ENCODE results near the gene HDAC7.
A peak's percentile ranks its signal among the peaks of the same experiment; 100 is the strongest.

Gene HDAC7

DNA sequence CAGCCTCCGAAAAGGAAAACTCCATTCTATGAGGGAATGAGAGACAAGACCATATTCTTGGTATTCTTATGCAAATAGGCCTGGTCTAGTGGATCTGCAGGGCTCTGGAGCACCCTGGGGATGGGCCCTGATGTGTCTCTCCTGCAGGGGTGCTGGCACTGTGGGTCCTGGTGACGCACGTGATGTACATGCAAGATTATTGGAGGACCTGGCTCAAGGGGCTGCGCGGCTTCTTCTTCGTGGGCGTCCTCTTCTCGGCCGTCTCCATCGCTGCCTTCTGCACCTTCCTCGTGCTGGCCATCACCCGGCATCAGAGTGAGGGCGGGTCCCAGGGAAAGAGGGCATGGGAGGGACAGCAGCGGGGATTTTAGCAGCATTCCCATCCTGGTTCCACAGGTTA lies 40.8 kb downstream of the HDAC7 start:
- no peak for DNase-seq (ENCODE audit: low read depth)

DNA sequence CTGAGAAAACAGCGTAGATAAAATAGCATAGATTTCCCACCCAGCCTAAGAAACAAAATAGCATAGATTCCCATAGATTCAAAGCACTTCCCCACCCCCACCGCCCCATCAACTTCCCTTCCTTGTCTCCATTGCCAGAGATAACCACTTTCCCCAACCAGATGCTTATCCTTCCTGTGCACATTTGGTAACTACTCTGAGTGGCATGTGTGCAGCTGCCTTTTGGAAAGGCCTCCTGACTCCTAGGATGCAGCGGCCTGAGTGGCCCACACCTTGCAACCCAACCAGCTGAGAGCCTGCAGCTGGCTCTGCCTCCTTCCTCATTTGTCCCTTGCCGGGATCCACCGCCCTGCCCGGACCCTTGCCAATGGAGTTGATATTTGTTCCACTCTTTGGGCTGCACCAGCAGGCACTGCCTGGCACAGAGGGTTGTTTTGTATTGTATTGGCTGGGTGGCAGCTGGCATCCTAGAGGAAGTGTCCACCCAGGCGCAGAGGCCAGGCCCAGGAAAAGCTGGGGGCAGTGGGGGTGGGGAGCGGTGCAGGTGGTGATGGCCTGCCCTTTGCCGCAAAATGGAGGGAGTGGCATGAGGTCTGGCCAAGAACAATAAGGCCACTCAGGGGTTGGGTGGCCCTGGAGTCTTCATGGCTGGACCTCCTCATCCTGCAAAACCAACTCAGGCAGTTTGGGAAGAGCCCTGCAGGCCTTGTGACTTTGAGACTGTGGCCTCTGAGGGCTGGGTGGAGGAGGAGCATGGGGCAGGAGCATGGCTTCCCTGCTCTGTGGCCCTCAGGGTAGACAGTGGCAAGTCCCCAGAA lies 41.8 kb downstream of the HDAC7 start:
- DNase-seq (ENCODE audit: low read depth): no peak

DNA sequence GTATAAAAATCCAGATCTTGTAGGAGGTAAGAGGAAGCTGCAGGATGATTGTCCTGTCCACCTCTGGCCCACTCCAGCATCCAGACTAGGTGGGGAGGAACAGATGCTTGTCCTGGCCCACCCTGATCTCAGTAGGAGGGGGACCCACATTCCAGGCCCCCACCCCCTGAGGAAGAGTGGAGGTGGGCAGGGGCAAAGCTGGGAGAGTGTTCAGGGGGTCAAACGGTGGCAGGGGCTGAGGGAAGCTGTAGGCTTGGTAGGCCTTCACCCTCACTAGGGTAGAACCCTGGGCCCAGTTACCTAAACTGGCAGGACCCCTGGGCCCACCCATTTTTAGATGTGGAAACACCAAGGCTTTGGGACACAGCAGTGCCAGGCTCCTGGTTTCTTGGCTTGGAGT lies 42.6 kb downstream of the HDAC7 start:
- DNase-seq (ENCODE audit: low read depth): no peak

DNA sequence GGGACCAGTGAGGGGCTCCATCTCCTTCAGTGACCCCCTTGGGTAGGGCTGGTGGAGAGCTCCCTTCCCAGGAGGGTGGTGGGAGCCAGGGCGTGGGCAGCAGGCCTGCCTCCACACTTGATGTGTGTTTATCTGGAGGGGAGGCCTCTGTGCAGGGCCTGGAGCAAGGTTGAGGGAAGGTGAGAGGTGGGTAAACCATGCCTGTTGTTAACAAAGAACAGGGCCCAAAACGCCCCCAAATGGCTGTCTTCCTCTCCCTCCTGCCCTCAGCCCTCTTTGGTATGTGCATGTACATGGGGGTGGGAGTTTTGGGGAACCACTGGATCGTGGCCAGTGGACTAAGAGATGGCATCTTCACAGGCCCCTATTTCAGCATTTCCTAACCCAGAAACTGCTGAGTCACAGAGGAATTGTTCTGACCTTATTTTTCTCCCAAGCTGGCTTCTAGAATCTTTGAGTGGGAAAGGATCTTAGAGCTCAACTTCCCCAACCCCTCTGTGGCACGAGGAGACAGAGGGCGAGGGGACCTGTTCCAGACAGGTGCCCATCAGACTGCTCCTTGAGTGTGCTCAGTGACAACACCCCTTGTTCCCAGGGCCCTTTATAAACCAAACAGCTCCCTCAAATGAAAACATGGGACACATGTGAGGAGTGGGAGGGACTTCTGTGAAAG lies 43.1 kb downstream of the HDAC7 start:
- no peak for DNase-seq (ENCODE audit: low read depth)

DNA sequence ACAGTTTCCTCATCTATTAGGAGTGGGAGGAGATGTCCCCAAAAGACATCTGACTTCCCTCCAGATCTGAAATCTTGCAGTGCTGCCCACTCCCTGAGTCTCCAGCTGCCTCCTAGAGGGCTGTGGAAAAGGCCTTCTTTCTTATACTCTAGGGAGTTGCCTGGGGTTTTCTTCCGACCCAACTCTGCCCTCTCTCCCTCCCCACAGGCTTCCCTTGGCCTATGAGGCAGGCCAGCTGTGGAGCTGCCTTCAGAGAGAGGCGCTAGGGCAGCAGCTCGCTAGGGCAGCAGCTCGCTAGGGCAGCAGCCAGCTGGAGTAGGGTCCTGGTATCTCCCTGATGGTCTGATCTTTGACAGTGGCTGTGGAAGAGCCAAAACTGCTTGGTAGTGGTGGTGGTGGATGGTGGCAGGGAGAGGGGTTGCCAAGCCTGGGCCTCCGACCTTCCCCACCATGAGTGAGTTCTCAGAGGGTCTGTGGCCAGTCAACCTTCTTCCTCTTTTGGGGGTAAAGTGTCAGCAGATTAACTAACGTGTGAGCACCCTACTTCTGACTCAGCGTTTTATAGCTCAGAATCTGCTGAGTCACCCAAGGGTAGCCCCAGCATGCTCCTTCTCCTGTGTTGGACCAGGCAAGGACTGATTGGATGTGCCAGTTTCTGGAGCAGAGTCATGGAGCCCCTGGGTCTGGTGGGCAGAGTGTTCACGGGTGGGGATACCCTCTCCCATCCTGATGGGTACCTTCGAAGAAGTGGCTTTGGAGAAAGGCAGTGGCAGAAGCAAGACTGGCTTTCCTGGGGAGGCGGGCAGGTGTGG lies 44.4 kb downstream of the HDAC7 start:
- DNase-seq (ENCODE audit: low read depth): no peak

DNA sequence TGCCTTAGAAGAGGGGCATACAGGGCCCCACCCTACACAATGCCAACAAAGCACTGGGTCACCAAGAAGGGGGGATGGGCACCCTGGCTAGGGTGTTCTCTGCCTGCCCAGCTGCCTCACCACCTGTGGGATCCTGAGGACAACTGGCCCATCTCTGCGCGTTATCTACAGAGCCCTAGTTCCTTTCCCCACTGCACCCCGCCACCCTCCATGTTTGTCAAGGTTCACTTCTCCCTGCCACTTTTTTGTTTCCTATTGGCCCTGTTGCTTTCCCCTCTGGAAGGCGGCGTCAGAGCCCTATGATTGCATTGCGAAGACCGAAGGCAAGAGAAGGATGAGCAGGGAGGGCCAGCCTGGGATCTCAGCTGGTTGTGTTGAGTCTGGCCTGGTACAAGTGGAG lies 45.0 kb downstream of the HDAC7 start:
- no peak for DNase-seq (ENCODE audit: low read depth)

DNA sequence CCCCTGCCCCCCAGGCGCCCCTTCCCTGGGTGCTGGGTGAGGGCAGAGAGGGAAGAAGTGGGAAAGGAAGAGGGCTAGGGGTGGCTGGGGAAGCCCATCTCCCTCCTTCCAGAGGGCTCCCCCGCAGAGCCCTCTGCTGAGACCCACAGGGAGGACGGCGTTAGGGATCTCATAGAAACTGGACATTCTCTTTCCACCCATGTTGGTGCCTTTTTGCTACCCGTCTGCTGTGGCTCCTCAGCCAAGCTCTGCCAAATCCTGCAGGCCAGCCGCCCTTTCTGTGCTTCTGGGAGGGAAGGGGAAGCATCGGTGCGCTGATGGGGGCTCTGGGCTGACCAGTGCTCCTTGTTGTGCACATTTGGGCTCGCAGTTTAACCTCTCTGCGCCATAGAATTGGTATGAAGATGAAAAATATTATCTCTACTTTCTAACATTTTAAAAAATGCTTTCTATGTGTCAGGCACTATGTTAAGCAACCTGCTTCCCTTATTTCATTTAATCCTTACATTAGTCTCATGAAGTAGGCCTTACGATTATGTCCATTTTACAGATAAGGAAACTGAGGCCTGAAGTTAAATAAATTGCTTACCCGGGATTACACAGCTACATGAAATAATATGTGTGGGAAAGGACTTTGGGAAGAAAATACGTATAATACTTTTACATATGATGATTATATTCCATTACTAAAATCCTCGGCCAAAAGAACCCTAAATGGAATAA lies 45.7 kb downstream of the HDAC7 start:
- no peak for DNase-seq (ENCODE audit: low read depth)

DNA sequence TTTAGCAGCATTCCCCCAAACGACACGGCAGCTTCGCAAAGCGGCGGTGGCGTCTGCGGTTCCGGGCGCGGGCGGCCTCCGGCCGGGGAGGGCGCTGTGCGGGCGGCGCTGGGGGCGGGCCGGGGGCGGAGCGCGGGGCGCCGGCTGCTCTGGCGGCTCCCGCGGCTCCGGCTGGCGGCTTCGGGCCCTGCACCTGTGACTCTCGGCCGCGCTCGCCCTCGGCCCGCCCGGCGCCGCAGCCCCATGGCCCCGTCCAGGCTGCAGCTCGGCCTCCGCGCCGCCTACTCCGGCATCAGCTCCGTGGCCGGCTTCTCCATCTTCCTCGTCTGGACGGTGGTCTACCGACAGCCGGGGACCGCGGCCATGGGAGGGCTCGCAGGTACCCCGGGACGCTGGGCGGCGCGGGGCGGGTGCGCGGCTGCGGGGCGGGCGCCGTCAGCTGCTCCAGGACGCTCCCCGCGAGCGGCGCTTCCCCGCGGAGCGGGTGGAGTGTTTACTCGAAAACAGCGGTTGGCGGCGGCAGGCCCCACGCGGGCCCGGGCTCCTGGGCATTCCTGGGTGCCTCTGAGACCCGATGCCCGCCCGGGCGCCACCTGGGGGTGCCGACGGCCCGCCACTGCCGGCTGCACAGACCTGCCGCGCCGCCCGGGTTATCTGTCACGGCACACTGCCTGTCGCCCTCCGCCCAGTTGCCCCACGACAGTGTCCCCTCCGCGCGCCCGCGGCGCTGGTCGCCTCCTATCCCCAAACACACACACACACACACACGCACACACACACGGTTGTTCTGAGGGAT lies 46.4 kb downstream of the HDAC7 start, which contains the start of gene SLC48A1:
Gene SLC48A1, plus strand, starts transcription at position 177 of the 796 bp plus-strand sequence. Its CDS starts 67 bp downstream, at position 244.
- peak; percentile 52 for DNase-seq (ENCODE audit: low read depth)

DNA sequence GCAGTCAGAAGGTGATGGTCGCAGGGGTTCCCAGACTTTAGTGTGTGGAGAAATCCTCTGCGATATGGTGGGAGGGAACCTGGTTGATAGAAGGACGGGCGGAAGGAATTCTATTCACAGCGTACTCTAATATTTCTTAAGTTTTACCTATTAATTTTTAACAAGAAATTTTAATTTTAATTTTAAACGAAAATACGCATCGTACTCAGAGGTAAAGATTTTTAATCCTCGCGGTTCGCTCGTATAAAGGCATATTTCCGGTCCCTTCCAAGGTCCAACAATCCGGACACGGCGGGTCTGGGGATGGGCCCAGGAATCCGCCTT lies 47.0 kb downstream of the HDAC7 start:
- DNase-seq (ENCODE audit: low read depth): no peak

DNA sequence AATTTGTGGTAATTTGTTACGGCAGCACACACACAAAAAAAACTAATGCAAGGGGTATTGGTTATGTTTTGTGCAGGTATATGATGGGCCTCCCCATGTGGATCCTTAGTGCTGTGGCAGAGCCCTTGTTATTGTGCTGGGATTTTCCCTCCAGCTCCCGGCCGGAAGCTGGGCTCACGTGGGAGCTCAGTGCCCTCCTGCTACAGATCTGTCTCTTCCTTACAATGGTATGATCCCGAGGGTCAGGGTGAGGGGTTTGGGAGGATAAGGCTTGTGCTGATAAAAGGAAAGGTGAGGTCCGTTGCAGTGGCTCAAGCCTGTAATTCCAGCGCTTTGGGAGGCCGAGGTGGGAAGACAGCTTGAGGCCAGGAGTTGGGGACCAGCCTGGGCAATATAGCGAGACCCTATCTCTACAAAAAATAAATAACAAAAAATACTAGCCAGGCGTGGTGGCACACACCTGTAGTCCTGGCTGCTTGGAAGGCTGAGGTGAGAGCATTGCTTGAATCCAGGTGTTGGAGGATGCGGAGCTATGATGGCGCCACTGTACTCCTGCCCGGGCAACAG lies 47.5 kb downstream of the HDAC7 start:
- no peak for DNase-seq (ENCODE audit: low read depth)

DNA sequence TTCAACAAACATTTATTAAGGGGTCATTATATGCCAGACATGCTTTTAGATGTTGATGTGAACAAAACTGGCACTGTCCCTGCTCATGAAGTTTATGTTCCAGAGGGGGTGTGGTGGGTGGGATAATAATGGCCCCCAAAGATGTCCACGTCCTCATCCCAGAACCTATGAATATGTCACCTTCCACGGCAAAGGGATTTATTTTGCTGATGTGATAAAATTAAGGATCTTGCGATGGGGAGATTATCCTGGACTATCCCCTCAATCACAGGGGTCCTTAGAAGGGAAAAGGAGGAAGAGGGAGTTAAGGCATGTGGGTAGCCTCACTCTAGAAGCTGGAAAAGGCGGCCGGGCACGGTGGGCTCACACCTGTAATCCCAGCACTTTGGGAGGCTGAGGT lies 48.4 kb downstream of the HDAC7 start:
- no peak for DNase-seq (ENCODE audit: low read depth)

DNA sequence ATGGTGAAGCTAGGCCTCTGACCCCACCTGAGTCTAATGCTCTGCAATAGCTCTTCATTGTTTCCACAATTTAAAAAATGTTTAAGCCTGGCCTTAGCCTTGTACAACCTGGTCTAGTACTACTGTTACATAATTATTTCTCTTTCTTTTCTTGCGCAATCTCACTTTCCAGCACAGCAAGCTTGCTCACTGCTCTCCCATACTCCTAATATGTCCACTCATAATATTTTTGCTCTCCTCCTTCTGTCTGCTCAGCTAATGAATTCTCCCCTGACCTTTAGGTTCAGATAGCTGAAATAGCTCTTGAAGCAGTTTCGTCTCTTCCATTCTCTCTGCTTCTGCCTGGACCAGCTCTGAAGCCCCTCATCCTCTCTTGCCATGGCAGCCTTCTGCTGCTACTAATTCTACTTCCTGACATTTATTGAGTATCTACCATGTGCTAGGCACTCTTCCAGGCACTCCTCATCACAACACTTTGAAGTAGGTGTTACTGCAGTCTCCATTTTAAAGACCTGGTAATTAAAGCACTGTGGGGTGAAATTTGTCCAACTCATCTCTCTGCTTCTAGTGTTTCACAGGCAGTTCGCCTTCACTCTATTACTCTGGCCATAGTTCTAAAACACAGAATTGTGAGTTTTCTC lies 49.5 kb downstream of the HDAC7 start:
- DNase-seq (ENCODE audit: low read depth): no peak

DNA sequence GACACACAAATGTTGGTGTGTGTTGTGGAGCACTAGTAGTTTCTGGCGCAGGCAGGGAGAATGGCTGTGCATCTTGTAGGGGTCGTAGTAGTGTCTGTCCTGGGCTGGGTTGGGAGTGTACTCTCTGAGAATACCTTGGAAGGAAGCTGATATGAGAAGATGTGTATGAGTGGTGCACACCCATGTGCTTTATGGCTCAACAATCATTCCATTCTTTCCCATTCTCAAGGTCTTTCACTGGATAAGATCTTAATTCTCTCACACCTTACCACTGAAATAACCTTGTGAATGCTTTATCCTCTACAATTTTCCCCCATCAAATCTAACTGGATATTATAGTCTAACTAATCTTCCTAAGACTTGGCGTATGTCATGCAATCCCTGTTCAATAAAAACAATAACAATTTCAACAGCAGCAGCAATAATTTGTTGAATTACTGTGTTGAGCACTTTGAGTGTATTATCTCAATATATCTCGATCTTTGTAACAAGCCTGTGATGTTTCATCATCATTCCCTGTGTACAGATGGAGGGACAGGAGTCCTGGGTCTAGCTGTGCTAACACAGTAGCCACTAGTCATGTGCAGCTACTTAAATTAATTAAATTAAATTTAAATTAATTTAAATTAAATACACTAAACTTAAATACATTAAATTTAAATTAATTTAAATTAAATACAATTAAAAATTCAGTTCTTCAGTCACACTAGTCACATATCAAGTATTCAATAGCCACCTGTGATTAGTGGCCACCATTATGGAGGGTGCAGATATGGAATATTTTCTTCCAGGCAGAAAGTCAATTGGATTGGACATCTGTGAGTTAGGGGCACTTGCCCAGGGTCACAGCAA lies 50.2 kb downstream of the HDAC7 start:
- DNase-seq (ENCODE audit: low read depth): no peak

DNA sequence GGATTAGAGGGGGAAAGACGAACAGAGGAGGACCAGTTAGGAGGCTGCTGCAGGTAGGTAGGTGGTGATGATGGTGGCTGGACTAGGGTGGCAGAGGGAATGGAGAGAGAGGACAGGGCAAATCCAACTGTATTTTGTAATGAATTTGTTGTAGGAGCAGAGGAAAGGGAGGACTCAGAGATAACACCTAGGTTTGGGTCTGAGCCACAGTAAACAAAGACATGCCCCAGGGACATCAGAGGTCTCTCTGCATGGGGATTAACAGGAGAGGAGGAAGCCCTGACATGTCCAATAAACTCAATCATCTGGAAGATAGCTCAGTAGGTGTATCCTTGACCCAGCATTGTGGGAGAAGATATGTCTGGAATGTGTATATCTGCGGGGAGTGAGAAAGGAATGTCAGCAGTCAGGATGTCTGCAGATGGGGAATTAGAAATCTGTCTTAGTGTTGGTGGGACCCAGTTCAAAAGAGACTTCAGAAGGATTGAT lies 51.3 kb downstream of the HDAC7 start:
- no peak for DNase-seq (ENCODE audit: low read depth)

DNA sequence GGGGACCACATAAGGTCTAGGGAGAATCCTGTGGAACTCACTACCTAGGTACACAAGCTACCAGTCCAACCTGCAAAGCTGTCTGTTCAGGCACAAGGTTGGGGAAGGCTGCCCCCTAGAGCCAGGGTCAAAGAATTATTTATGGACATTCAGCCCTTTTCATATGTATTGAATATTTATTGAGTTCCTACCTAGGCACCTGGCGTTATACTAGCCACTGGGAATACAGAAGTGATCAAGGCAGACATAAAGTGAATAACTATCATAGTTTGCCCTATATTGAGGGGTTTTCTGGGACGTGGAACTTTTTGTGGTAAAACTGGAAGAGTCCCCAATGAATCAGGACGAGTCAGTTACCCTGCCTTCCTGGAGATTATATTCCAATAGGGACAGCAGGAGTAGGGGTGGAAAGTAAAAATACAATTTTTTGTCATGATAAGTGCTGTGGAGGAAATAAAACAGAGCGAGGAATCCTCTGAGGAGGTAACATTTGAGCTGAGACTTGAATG lies 52.4 kb downstream of the HDAC7 start:
- peak; percentile 45 for DNase-seq (ENCODE audit: low read depth)

DNA sequence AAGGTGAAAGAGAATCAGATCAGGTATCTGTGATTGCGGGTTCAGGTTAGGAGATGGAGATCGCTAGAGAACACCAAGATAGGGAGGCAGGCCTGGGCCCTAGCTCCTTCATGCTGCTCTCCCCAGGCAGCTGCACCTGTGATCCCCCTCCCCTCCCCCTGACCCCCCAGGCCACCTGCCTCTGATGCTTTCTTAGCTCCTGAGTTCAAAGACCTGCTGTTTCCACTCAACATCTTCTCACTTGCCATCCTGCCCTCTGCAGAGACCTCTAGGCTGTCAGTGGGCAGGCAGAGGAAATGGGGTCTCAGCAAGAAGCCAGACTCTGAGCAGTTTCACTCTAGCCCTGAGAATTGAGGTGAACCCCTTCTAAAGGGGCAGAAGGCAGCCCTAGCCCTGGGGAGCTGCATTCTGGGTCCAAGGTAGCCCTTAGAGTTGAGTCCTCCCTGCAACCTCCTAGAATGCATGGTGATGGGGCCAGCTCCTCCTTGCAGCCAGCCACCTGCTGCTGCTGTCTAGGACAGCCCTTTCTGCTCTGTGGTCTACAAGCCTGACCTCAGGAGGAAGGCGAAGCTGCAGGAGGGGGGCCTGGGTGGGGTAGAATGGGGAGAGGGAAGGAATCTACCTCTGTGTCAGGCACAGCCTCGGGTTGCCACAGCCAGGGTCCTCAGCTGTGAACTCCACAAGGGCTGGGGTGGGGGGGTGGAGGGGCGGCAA lies 53.0 kb downstream of the HDAC7 start:
- no peak for DNase-seq (ENCODE audit: low read depth)

DNA sequence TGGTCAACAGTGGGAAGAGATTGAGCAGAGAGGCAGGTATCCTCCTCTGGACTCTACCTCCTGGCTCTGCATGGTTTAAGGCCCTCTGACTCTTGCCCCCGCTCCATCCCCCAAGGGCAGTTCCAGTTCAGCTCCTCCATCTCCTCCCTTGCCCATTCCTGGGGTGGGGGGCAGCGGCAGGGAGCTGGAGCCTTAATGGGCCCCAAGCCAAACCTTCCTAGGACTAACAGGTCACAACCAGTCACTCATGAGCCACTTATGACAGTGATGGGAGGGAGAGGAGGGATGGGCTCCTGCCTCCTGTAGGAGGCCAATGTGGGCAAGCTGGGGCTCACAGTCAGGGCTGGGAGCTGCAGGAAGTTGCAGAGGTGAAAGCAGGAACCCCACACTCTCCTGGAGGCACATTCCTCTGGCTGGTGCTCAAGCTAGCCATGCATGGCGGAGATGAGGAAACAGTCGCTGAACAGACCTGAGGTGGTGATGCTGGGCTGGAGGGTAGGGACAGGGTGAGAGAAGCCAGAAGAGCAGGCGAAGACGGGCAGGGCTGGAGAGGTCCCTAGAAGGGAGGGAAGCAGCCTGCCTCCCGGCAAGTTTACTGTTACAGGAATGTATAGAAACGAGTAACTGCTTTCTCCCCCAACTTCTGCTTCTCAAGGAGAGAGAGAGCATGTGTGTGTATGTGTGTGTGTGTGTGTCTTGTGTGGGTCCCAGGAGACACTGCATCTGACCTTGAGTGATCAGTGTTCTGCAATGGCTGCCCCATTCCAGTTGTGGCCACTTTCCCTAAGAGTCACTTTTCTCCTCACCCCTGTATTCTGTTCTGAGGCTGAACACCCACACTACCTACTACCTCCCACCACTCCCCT lies 56.0 kb downstream of the HDAC7 start:
- DNase-seq (ENCODE audit: low read depth): no peak

Measured in T-helper 22 cell (primary cell).